ENCODE measurements around the gene CD2AP. TPM values are rescaled to one million over a fixed set of nuclear protein-coding genes. Genes with fewer than 3 reads are reported as not detected.

CD2AP gene
- total RNA-seq, 1 experiment from 2014 or later: 41.8 TPM

- no peaks in the 10 kb centered on the region for H3K4me1 ChIP-seq (ENCODE audit: control insufficient read depth, insufficient read depth, low read length)
- no peaks in the 10 kb centered on the region; the same call in 1 of the 2 replicates for H3K36me3 ChIP-seq (ENCODE audit: control insufficient read depth, insufficient read depth, low read length)
- in situ Hi-C loops (cut with HindIII; ENCODE audit: low pct_unique_long_range_greater_than_20kb, low sequenced_read_pairs) (no loop called here), intact Hi-C loops (cut with micrococcal nuclease; ENCODE audit: unreplicated experiment) (no loop called here)
- no peak overlapping the region for H3K4me3 ChIP-seq (ENCODE audit: low read depth in 2 of 2, low read length in 2 of 2)
- BruUV-seq (replicated peaks): no TSS peak
- no peaks in the 10 kb centered on the region for H3K9me3 ChIP-seq (ENCODE audit: control insufficient read depth, insufficient read depth, low read depth, low read length)
- ATAC-seq (no peak), DNase-seq (ENCODE audit: low read depth, low spot score) (no peak)
- POLR2A ChIA-PET: no interaction called here
- no peaks in the 10 kb centered on the region for H3K27me3 ChIP-seq (ENCODE audit: control insufficient read depth, insufficient read depth, low read length)
- H3K27ac ChIP-seq (ENCODE audit: low read length): no peak overlapping the region
- CTCF ChIA-PET: no interaction called here
- no peak for TF ChIP-seq SIN3A (IDR thresholded peaks at IDR 0.05; ENCODE audit: borderline replicate concordance, insufficient read depth, low read depth, low read length)
- no peak for TF ChIP-seq POLR2AphosphoS5 (IDR thresholded peaks at IDR 0.05; ENCODE audit: low read depth, low read length)
- no peak for TF ChIP-seq REST (IDR thresholded peaks at IDR 0.05; ENCODE audit: insufficient read depth in 1 of 2, low read depth in 2 of 2, low read length in 1 of 2)
- TF ChIP-seq TCF7L2 (IDR thresholded peaks at IDR 0.05; ENCODE audit: low read depth, low read length): no peak
- TF ChIP-seq CTCF (IDR thresholded peaks at IDR 0.05): no peak
Measured at GRCh38 chr6:47571488-47571887, 93.9 kb downstream of the CD2AP start.

GRCh38 chr6:47573109-47573508 is 95.5 kb downstream of the CD2AP start:
- POLR2A ChIA-PET: no interaction called here
- Histone ChIP-seq H3K4me3 (ENCODE audit: low read depth in 2 of 2, low read length in 2 of 2) (no peak overlapping the region), H3K4me1 (ENCODE audit: control insufficient read depth, insufficient read depth, low read length) (no peaks in the 10 kb centered on the region), H3K9me3 (ENCODE audit: control insufficient read depth, insufficient read depth, low read depth, low read length) (no peaks in the 10 kb centered on the region), H3K27ac (ENCODE audit: low read length) (no peak overlapping the region), H3K27me3 (ENCODE audit: control insufficient read depth, insufficient read depth, low read length) (no peaks in the 10 kb centered on the region), H3K36me3 (ENCODE audit: control insufficient read depth, insufficient read depth, low read length) (peaks cover 5% of the 10 kb centered on the region; the same call in 1 of the 2 replicates)
- no TSS peak for BruUV-seq (replicated peaks)
- CTCF ChIA-PET: interaction anchor here (0.6 kb wide), 2 partner anchors 1880 to 1961 kb away, joined by 3 to 7 read pairs; no protein-coding TSS in a partner anchor
- intact Hi-C loops (cut with micrococcal nuclease; ENCODE audit: unreplicated experiment): no loop called here
- ATAC-seq (no peak), DNase-seq (ENCODE audit: low read depth, low spot score) (no peak)
- TF ChIP-seq REST (IDR thresholded peaks at IDR 0.05; ENCODE audit: insufficient read depth in 1 of 2, low read depth in 2 of 2, low read length in 1 of 2) (no peak), CTCF (IDR thresholded peaks at IDR 0.05) (no peak), TCF7L2 (IDR thresholded peaks at IDR 0.05; ENCODE audit: low read depth, low read length) (no peak), SIN3A (IDR thresholded peaks at IDR 0.05; ENCODE audit: borderline replicate concordance, insufficient read depth, low read depth, low read length) (no peak), POLR2AphosphoS5 (IDR thresholded peaks at IDR 0.05; ENCODE audit: low read depth, low read length) (no peak)
- in situ Hi-C loops (cut with HindIII; ENCODE audit: low pct_unique_long_range_greater_than_20kb, low sequenced_read_pairs): no loop called here

Data from Panc1 (cell line).